ENCODE results near the gene WNT7B. TPM values are rescaled to one million over a fixed set of nuclear protein-coding genes. Genes with fewer than 3 reads are reported as not detected.

The WNT7B gene
- total and polyA plus RNA-seq, 2 experiments from 2014 or later, result 0.10 TPM; not detected in 1

DNA sequence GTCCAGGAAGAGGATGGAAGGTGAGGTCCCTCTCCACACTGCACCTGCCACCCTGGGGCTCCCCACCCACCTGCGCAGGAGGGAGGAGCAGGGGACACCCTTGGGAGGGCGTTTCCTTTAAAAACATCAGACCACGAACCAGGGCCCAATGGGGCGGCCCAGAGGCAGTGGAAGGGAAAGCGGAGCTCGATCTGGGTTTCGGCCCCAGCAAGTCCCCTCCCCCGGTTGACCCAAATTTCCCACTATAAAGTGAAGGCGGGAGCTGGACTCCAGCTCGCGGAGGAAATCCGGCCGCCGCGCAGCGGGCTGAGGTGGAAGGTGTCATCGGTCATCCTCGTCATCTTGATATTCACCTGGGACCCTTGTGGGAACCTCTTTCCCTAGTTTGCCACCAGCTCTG is 99.3 kb downstream of the WNT7B start:
- no peaks in the 10 kb centered on the region for H3F3A ChIP-seq (replicated peaks; ENCODE audit: low read depth)
- TF ChIP-seq EZH2 (IDR thresholded peaks at IDR 0.05; ENCODE audit: low read depth, unreplicated experiment) (no peak), ZNF331 (CRISPR knock-in tag; IDR thresholded peaks at IDR 0.05; ENCODE audit: low read depth) (no peak), CTCF (conservative IDR thresholded peaks at IDR 0.05; ENCODE audit: low read depth in 2 of 2) (no peak), JUNB (IDR thresholded peaks at IDR 0.05; ENCODE audit: unreplicated experiment) (no peak), ZNF462 (CRISPR knock-in tag; IDR thresholded peaks at IDR 0.05) (no peak), STAT1 (IDR thresholded peaks at IDR 0.05; ENCODE audit: unreplicated experiment) (no peak), CREB1 (CRISPR knock-in tag; IDR thresholded peaks at IDR 0.05; ENCODE audit: low read depth) (no peak), EZH2phosphoT487 (IDR thresholded peaks at IDR 0.05; ENCODE audit: unreplicated experiment) (no peak), ZNF114 (CRISPR knock-in tag; IDR thresholded peaks at IDR 0.05) (no peak), POLR2AphosphoS5 (IDR thresholded peaks at IDR 0.05; ENCODE audit: low read depth) (no peak), NANOG (IDR thresholded peaks at IDR 0.05; ENCODE audit: borderline replicate concordance) (no peak)
- TF ChIP-seq, protein P1, sequence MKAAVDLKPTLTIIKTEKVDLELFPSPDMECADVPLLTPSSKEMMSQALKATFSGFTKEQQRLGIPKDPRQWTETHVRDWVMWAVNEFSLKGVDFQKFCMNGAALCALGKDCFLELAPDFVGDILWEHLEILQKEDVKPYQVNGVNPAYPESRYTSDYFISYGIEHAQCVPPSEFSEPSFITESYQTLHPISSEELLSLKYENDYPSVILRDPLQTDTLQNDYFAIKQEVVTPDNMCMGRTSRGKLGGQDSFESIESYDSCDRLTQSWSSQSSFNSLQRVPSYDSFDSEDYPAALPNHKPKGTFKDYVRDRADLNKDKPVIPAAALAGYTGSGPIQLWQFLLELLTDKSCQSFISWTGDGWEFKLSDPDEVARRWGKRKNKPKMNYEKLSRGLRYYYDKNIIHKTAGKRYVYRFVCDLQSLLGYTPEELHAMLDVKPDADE (IDR thresholded peaks at IDR 0.05), result no peak
- TF ChIP-seq, protein P2, sequence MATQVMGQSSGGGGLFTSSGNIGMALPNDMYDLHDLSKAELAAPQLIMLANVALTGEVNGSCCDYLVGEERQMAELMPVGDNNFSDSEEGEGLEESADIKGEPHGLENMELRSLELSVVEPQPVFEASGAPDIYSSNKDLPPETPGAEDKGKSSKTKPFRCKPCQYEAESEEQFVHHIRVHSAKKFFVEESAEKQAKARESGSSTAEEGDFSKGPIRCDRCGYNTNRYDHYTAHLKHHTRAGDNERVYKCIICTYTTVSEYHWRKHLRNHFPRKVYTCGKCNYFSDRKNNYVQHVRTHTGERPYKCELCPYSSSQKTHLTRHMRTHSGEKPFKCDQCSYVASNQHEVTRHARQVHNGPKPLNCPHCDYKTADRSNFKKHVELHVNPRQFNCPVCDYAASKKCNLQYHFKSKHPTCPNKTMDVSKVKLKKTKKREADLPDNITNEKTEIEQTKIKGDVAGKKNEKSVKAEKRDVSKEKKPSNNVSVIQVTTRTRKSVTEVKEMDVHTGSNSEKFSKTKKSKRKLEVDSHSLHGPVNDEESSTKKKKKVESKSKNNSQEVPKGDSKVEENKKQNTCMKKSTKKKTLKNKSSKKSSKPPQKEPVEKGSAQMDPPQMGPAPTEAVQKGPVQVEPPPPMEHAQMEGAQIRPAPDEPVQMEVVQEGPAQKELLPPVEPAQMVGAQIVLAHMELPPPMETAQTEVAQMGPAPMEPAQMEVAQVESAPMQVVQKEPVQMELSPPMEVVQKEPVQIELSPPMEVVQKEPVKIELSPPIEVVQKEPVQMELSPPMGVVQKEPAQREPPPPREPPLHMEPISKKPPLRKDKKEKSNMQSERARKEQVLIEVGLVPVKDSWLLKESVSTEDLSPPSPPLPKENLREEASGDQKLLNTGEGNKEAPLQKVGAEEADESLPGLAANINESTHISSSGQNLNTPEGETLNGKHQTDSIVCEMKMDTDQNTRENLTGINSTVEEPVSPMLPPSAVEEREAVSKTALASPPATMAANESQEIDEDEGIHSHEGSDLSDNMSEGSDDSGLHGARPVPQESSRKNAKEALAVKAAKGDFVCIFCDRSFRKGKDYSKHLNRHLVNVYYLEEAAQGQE (IDR thresholded peaks at IDR 0.05; ENCODE audit: unreplicated experiment), result no peak
- H3K27me3 ChIP-seq (ENCODE audit: insufficient read depth), result no peaks in the 10 kb centered on the region
- Mint-ChIP-seq H3K9me3 (no peaks in the 10 kb centered on the region; the same call in 2 of the 3 replicates), H3K27me3 (ENCODE audit: insufficient read depth, low read depth, poor library complexity) (peaks cover 36% of the 10 kb centered on the region), H3K27ac (no peak overlapping the region), H3K4me1 (peaks cover 21% of the 10 kb centered on the region), H3K36me3 (ENCODE audit: low read depth) (no peaks in the 10 kb centered on the region), H3K4me3 (no peak overlapping the region)
- no peak overlapping the region for H3K4me2 ChIP-seq
- no peaks in the 10 kb centered on the region for H4K20me1 ChIP-seq (replicated peaks; ENCODE audit: insufficient read depth)
- no peaks in the 10 kb centered on the region for H3K36me3 ChIP-seq (ENCODE audit: insufficient read depth)
- DNase-seq (ENCODE audit: low spot score) (no peak), ATAC-seq (no peak)
- no peak overlapping the region for H3K4me3 ChIP-seq
- H3K27ac ChIP-seq (ENCODE audit: low read depth), result no peak overlapping the region
- H2AFZ ChIP-seq, result no peak overlapping the region
- peaks cover 9% of the 10 kb centered on the region; the same call in 1 of the 2 replicates for H3K4me1 ChIP-seq (ENCODE audit: insufficient read depth)
- H3K79me2 ChIP-seq (replicated peaks; ENCODE audit: insufficient read depth), result no peaks in the 10 kb centered on the region
- no peaks in the 10 kb centered on the region for H3K9me2 ChIP-seq (ENCODE audit: insufficient read depth)

Data from GM23338 (cell line).